Spleen (tissue), 7 donors: Measurements from ENCODE around the gene PVR.

Experiments
- CTCF ChIP-seq, 11 experiments: fragments of 200-600 bp in 7 of 11; fragments of 450-650 bp in 4 of 11; sonication (generic) in 4 of 11; IDR thresholded peaks in 8 of 11; conservative IDR thresholded peaks in 3 of 11; 1 replicate in 7 of 11; 2 replicates in 4 of 11; pipeline versions ENCODE4 v1.4.0 to v1.8.0; 2016 to 2021; ENCODE audit warnings: antibody characterized with exemption in 11 of 11, inconsistent platforms in 4 of 11, mild to moderate bottlenecking in 1 of 11
- POLR2A ChIP-seq, 3 donors: fragments of 450-650 bp; IDR thresholded peaks; one replicate each; pipeline ENCODE4 v1.5.1; 2017; ENCODE audit warnings: antibody characterized with exemption in 3 of 3, mild to moderate bottlenecking in 1 of 3
- donor health status: DM: no; HTN: no; CAD: no; lungs with moderate emphysema.
- donor health status: DM: no; HTN: no; CAD: no.
- donor health status: DM: no; HTN: no; CAD: no.

- no peak for TF ChIP-seq CTCF (IDR thresholded peaks at IDR 0.05 in 8 of 11, conservative IDR thresholded peaks at IDR 0.05 in 3 of 11)
- no peak for TF ChIP-seq POLR2A (IDR thresholded peaks at IDR 0.05)
These were observed 46.4 kb downstream of the PVR start for GRCh38 chr19:44690131-44690440.
